Mesenchymal stem cell (in vitro differentiated cells and primary cell): Measurements from ENCODE around the gene NT5DC1.

Source experiments
- DNase-seq: peaks from one replicate; pipeline ENCODE4 v3.0.0-alpha.2; 2013
- H2AFZ ChIP-seq: one replicate; pipeline ENCODE4 v1.6.1; 2013; ENCODE audit warnings: low read depth, mild to moderate bottlenecking, control low read depth, inconsistent platforms, low read length, moderate library complexity
- H2AK5ac ChIP-seq: 2 replicates; pipeline ENCODE4 v1.6.1; 2013; ENCODE audit warnings: low read length, moderate library complexity, mild to moderate bottlenecking, inconsistent platforms; ENCODE audit not compliant: severe bottlenecking
- H2BK120ac ChIP-seq: one replicate; pipeline ENCODE4 v1.6.1; 2013; ENCODE audit warnings: low read depth, mild to moderate bottlenecking, inconsistent platforms, low read length, moderate library complexity
- H2BK12ac ChIP-seq, 2 experiments: one replicate each; pipeline ENCODE4 v1.6.1; 2013; ENCODE audit warnings: inconsistent platforms in 2 of 2, low read length in 2 of 2, mild to moderate bottlenecking in 2 of 2, moderate library complexity in 2 of 2, control low read depth in 1 of 2
- H2BK15ac ChIP-seq: one replicate; pipeline ENCODE4 v1.6.1; 2013; ENCODE audit warnings: mild to moderate bottlenecking, low read depth, inconsistent platforms; ENCODE audit not compliant: poor library complexity, severe bottlenecking
- H2BK5ac ChIP-seq: 2 replicates; pipeline ENCODE4 v1.6.1; 2013; ENCODE audit warnings: low read depth, mild to moderate bottlenecking, low read length, control low read depth, inconsistent platforms; ENCODE audit not compliant: poor library complexity, severe bottlenecking
- H3K14ac ChIP-seq, 2 experiments: one replicate each; pipeline ENCODE4 v1.6.1; 2013; ENCODE audit warnings: inconsistent platforms in 2 of 2, low read length in 2 of 2, control low read depth in 1 of 2, mild to moderate bottlenecking in 1 of 2, moderate library complexity in 1 of 2
- H3K18ac ChIP-seq, 2 experiments: one replicate each; pipeline ENCODE4 v1.6.1; 2013; ENCODE audit warnings: inconsistent platforms in 2 of 2, low read length in 2 of 2, control low read depth in 1 of 2, low read depth in 1 of 2, mild to moderate bottlenecking in 1 of 2
- H3K23ac ChIP-seq, 2 experiments: one replicate each; pipeline ENCODE4 v1.6.1; 2013; ENCODE audit warnings: inconsistent platforms in 2 of 2, low read length in 2 of 2, mild to moderate bottlenecking in 2 of 2, moderate library complexity in 2 of 2, control low read depth in 1 of 2
- H3K27ac ChIP-seq: 2 replicates; pipeline ENCODE4 v1.5.1; 2013; ENCODE audit warnings: mild to moderate bottlenecking, moderate library complexity, low read length, control low read depth, inconsistent platforms; ENCODE audit not compliant: poor library complexity, severe bottlenecking
- H3K27me3 ChIP-seq, 2 experiments: 2 replicates each; pipeline versions ENCODE4 v1.6.1 to v1.7.0; 2013; ENCODE audit warnings: low read length in 2 of 2, mild to moderate bottlenecking in 2 of 2, moderate library complexity in 2 of 2, control low read depth in 1 of 2, inconsistent platforms in 1 of 2; ENCODE audit not compliant: control insufficient read depth in 1 of 2, insufficient read depth in 1 of 2
- H3K36me3 ChIP-seq, 2 experiments: 2 replicates each; pipeline versions ENCODE4 v1.6.1 to v1.7.0; 2013; ENCODE audit warnings: low read length in 2 of 2, control low read depth in 1 of 2, inconsistent platforms in 1 of 2, low read depth in 1 of 2, mild to moderate bottlenecking in 1 of 2; ENCODE audit not compliant: insufficient read depth in 2 of 2, control insufficient read depth in 1 of 2
- H3K4ac ChIP-seq, 2 experiments: one replicate each; pipeline ENCODE4 v1.6.1; 2013; ENCODE audit warnings: inconsistent platforms in 2 of 2, low read length in 2 of 2, mild to moderate bottlenecking in 2 of 2, moderate library complexity in 2 of 2, control low read depth in 1 of 2, low read depth in 1 of 2
- H3K4me1 ChIP-seq: 2 replicates; pipeline ENCODE4 v1.6.1; 2013; ENCODE audit warnings: low read depth, low read length, control low read depth; ENCODE audit not compliant: control insufficient read depth, insufficient read depth
- H3K4me2 ChIP-seq: 2 replicates; pipeline ENCODE4 v1.6.1; 2013; ENCODE audit warnings: low read length, mild to moderate bottlenecking, inconsistent platforms; ENCODE audit not compliant: poor library complexity, severe bottlenecking
- H3K4me3 ChIP-seq, 2 experiments: 2 replicates each; pipeline versions ENCODE4 v1.5.1 to v1.7.0; 2013; ENCODE audit warnings: low read length in 2 of 2, mild to moderate bottlenecking in 2 of 2, control low read depth in 1 of 2, low read depth in 1 of 2; ENCODE audit not compliant: insufficient read depth in 1 of 2
- H3K79me1 ChIP-seq: replicated peaks from 2 replicates; pipeline ENCODE4 v1.6.1; 2013; ENCODE audit warnings: mild to moderate bottlenecking, control low read depth, low read length, inconsistent platforms; ENCODE audit not compliant: poor library complexity, severe bottlenecking
- H3K9ac ChIP-seq: 2 replicates; pipeline ENCODE4 v1.7.0; 2013; ENCODE audit warnings: mild to moderate bottlenecking, low read length, moderate library complexity
- H3K9me3 ChIP-seq: 2 replicates; pipeline ENCODE4 v1.7.0; 2013; ENCODE audit warnings: mild to moderate bottlenecking, low read length; ENCODE audit not compliant: control insufficient read depth
- H4K8ac ChIP-seq: one replicate; pipeline ENCODE4 v1.6.1; 2013; ENCODE audit warnings: inconsistent platforms, mild to moderate bottlenecking, low read length, moderate library complexity
- H4K91ac ChIP-seq: one replicate; pipeline ENCODE4 v1.6.1; 2013; ENCODE audit warnings: mild to moderate bottlenecking, low read length, inconsistent platforms
- WGBS: methylation state at CpG from one replicate; pipeline ENCODE4 v1.1.7; 2013; ENCODE audit warnings: mixed read lengths; 5-methylcytosine and 5-hydroxymethylcytosine counted together

The NT5DC1 gene

DNA sequence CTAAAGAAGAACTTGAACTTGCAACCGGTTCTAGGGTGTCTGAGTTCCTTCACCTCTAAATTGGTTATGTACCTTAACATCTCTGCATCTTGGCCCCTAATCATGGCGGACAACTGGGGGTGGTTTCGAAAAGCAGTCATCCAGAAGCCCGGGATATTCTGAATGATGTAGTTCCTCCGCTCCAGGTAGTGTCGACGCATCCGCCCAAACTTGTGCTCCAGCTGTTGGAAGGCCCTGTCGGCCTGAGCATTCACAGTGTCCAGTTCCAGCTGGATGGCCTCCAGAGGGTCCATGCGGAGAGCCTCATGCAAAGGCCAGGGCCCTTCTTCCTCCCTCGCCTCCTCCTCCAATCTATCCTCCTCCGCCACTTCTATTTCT, 178.2 kb downstream of the NT5DC1 start:
- H3K23ac ChIP-seq: no peak overlapping the region
- H3K9me3 ChIP-seq: no peaks in the 10 kb centered on the region
- peak overlapping the region; percentile 96 for H3K9ac ChIP-seq
- no peak overlapping the region for H3K14ac ChIP-seq
- no peak for DNase-seq
- H2BK12ac ChIP-seq: no peak overlapping the region
- no peak overlapping the region for H4K91ac ChIP-seq
- no peak overlapping the region for H2BK120ac ChIP-seq
- peak overlapping the region in 1 of 2 experiments; percentile 80 for H3K4ac ChIP-seq
- H3K4me3 ChIP-seq: peak overlapping the region; percentile 77 to 95
- H2AK5ac ChIP-seq: no peak overlapping the region
- peak overlapping the region; percentile 93 to 97 for H3K18ac ChIP-seq
- WGBS: 51% methylated on average over 12 of the region's 12 CpGs
- H2BK15ac ChIP-seq: no peak overlapping the region
- no peak overlapping the region for H4K8ac ChIP-seq
- peak overlapping the region; percentile 97 for H3K27ac ChIP-seq
- H3K36me3 ChIP-seq: peaks cover 9 to 35% of the 10 kb centered on the region in 2 experiments
- no peak overlapping the region for H2AFZ ChIP-seq
- no peaks in the 10 kb centered on the region for H3K27me3 ChIP-seq
- H2BK5ac ChIP-seq: no peak overlapping the region
- H3K4me2 ChIP-seq: peak overlapping the region; percentile 74
- H3K79me1 ChIP-seq: peaks cover 7% of the 10 kb centered on the region
- peaks cover 7% of the 10 kb centered on the region for H3K4me1 ChIP-seq

DNA sequence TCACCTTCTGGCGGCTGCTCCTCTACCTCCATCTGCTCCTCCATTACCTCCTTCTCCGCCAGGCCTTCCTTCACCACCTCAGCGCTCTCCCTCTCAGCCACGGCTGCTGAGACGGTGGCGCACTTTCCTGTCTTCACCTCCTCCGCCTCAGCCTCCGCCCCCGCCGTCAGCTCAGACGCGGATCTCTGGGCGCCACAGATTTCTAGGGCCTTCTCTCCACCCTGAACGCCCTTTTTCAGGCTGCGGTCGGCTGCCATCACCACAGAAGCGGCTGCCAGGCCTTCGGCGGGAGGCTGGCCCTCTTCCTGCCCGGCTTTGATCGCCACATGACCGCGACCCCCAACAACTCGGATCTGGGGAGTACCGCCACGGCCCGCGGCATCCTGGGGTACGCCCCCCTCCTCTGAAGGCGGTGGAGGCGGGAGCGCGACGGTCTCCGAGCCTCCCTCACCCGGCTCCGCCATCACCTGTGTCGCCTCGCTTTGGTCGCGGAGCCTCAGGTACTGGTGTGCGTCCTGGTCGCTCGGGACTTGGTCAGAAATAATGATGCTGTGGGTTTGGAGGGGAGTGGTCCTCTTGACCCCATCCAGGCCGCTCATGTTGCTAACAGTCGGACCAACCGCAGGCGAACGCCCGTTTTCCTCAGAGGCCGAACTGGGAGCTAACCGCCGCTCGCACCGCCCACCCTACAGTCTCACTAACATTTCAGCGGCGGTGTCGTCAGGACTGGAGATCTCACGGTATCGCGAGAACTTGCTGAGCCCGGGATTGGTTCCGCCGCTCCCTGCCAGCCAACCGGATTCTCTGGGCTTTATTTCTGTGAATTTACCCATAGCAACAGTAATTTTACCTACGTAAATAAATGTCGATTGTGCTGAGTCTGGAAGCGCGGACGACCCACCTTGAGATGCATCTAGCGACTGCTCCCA, 178.8 kb downstream of the NT5DC1 start, which contains the start of gene TSPYL1:
TSS of gene TSPYL1 (minus strand) at position 699 of the 929 bp plus-strand sequence. CDS start at position 599, 100 bp downstream.
- peak within 1 kb of the TSS; percentile 62 for H2AFZ ChIP-seq
- peaks cover 5% of the 10 kb centered on the region for H3K79me1 ChIP-seq
- peak within 1 kb of the TSS; percentile 46 for H2AK5ac ChIP-seq
- peak within 1 kb of the TSS; percentile 77 to 95 for H3K4me3 ChIP-seq
- H3K23ac ChIP-seq: peak within 1 kb of the TSS in 1 of 2 experiments; percentile 2
- H2BK120ac ChIP-seq: peak within 1 kb of the TSS; percentile 85
- peak within 1 kb of the TSS; percentile 73 for H4K8ac ChIP-seq
- H3K36me3 ChIP-seq: peaks cover 4 to 31% of the 10 kb centered on the region in 2 experiments
- peak within 1 kb of the TSS; percentile 97 for H3K27ac ChIP-seq
- DNase-seq: peak; percentile 98
- peak within 1 kb of the TSS; percentile 96 for H3K9ac ChIP-seq
- peak within 1 kb of the TSS; percentile 74 for H3K4me2 ChIP-seq
- H3K18ac ChIP-seq: peak within 1 kb of the TSS; percentile 93 to 97
- no peaks in the 10 kb centered on the region for H3K27me3 ChIP-seq
- peak within 1 kb of the TSS in 1 of 2 experiments; percentile 90 for H3K14ac ChIP-seq
- H3K4ac ChIP-seq: peak within 1 kb of the TSS; percentile 80 to 85
- peak within 1 kb of the TSS; percentile 90 for H2BK15ac ChIP-seq
- H2BK5ac ChIP-seq: peak within 1 kb of the TSS; percentile 9
- H3K9me3 ChIP-seq: no peaks in the 10 kb centered on the region
- peaks cover 7% of the 10 kb centered on the region for H3K4me1 ChIP-seq
- peak within 1 kb of the TSS in 1 of 2 experiments; percentile 22 for H2BK12ac ChIP-seq
- under 1% methylated on average over 52 of the region's 71 CpGs for WGBS
- H4K91ac ChIP-seq: peak within 1 kb of the TSS; percentile 54

DNA sequence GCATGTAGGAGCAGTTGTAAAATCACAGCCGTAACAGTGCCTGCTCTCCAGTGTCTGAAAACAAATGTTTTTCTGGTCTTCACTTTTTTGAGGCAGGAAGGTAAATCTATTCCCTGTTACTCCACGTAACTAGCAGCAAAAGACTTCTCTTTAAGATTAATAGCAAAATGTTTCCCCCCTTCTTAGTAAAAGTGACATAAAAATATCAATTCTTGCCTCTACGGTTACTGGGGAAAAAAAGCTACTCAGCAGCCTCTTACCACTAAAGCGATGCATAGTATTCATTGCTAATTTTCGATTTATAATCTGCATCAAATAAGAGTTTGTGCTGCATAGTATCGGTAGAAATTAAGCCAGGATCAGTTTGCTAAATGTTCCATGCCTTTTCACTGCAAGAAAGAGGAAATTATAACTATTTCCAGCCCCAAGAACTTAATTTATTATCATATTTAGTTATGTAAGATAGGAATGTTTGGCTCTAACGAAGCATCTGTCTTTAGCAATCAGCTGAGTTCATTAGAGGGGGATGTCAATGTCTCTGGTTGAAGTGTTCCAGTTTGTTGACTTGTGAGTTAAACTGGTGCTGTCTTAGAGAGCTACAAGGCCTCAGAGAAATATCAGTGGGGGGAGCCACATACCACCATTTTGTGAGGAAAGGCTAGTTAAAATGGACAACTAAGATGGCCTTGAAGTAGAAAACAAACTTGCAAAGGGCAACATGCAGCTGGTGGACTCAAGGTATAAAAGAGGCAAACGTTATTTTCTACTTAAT, 179.7 kb downstream of the NT5DC1 start:
- Histone ChIP-seq H3K4me1 (peaks cover 7% of the 10 kb centered on the region), H3K9me3 (no peaks in the 10 kb centered on the region), H4K8ac (peak overlapping the region; percentile 73), H3K4me3 (peak overlapping the region; percentile 47 to 95), H3K27me3 (no peaks in the 10 kb centered on the region), H3K23ac (no peak overlapping the region), H3K79me1 (peaks cover 5% of the 10 kb centered on the region), H2BK5ac (no peak overlapping the region), H3K14ac (no peak overlapping the region), H3K36me3 (peaks cover 4 to 26% of the 10 kb centered on the region in 2 experiments), H3K4me2 (peak overlapping the region; percentile 49), H2AFZ (peak overlapping the region; percentile 62), H4K91ac (peak overlapping the region; percentile 54), H2BK15ac (no peak overlapping the region), H2BK120ac (no peak overlapping the region), H3K27ac (peak overlapping the region; percentile 97), H3K18ac (peak overlapping the region; percentile 70 to 73), H3K4ac (peak overlapping the region; percentile 77 to 78), H3K9ac (peak overlapping the region; percentile 96), H2AK5ac (peak overlapping the region; percentile 46), H2BK12ac (no peak overlapping the region)
- WGBS: 31% methylated on average over 5 of the region's 8 CpGs
- peak; percentile 28 for DNase-seq
